Stimulated activated CD8-positive, alpha-beta memory T cell treated with anti-CD3 and anti-CD28 coated beads, Interleukin-4, amount 100 ng/mL, for 1 hour (primary cell): Measurements from ENCODE around the gene IQSEC1.

Experiments
- DNase-seq, 2 donors: peaks; one replicate each; pipeline ENCODE4 v3.0.0-alpha.2; 2020; ENCODE audit warnings: low read depth in 2 of 2, low spot score in 1 of 2

Gene IQSEC1

GRCh38 chr3:13032206-13032605 is 41.0 kb downstream of the IQSEC1 start:
- no peak for DNase-seq

- no peak for DNase-seq
Observed at GRCh38 chr3:13031621-13032020, 41.6 kb downstream of the IQSEC1 start.

GRCh38 chr3:13030684-13031083 is 42.5 kb downstream of the IQSEC1 start:
- DNase-seq = no peak

- no peak for DNase-seq
Observed at GRCh38 chr3:13028010-13028821, 45.0 kb downstream of the IQSEC1 start.

GRCh38 chr3:13027154-13027553 is 46.1 kb downstream of the IQSEC1 start:
- DNase-seq = no peak

- no peak for DNase-seq
Observed at GRCh38 chr3:13026534-13026933, 46.7 kb downstream of the IQSEC1 start.

GRCh38 chr3:13025778-13026518 is 47.3 kb downstream of the IQSEC1 start:
- no peak for DNase-seq

- DNase-seq = no peak
Observed at GRCh38 chr3:13025090-13025489, 48.1 kb downstream of the IQSEC1 start.

- no peak for DNase-seq
Observed at GRCh38 chr3:13024765-13025065, 48.5 kb downstream of the IQSEC1 start.

GRCh38 chr3:13023971-13024764 is 49.1 kb downstream of the IQSEC1 start:
- no peak for DNase-seq

- DNase-seq = no peak
Observed at GRCh38 chr3:13023235-13023970, 49.8 kb downstream of the IQSEC1 start.

- no peak for DNase-seq
Observed at GRCh38 chr3:13022348-13023234, 50.6 kb downstream of the IQSEC1 start.

- no peak for DNase-seq
Observed at GRCh38 chr3:13021141-13022114, 51.8 kb downstream of the IQSEC1 start.

GRCh38 chr3:13020159-13020750 is 53.0 kb downstream of the IQSEC1 start:
- DNase-seq = no peak

GRCh38 chr3:13019243-13020095 is 53.8 kb downstream of the IQSEC1 start:
- no peak for DNase-seq

GRCh38 chr3:13018561-13019242 is 54.5 kb downstream of the IQSEC1 start:
- DNase-seq = no peak

GRCh38 chr3:13018043-13018451 is 55.2 kb downstream of the IQSEC1 start:
- no peak for DNase-seq
